Limb (tissue), 2 donors: ENCODE results near the gene COL18A1.

Source experiments
- DNase-seq, 2 donors: peaks; one replicate each; pipeline ENCODE4 v3.0.0-alpha.2; 2016; ENCODE audit errors: extremely low spot score in 2 of 2

COL18A1 gene

GRCh38 chr21:45506241-45506817, 101.4 kb downstream of the COL18A1 start:
- no peak for DNase-seq

GRCh38 chr21:45506836-45507522, 102.0 kb downstream of the COL18A1 start:
- no peak for DNase-seq

GRCh38 chr21:45507523-45507875, 102.5 kb downstream of the COL18A1 start:
- DNase-seq: no peak

- no peak for DNase-seq
Measured at GRCh38 chr21:45507888-45508508, 103.0 kb downstream of the COL18A1 start.

GRCh38 chr21:45508607-45509565, 103.9 kb downstream of the COL18A1 start:
- DNase-seq: no peak

- DNase-seq: no peak
Measured at GRCh38 chr21:45509566-45510465, 104.9 kb downstream of the COL18A1 start.

GRCh38 chr21:45510466-45510955, 105.5 kb downstream of the COL18A1 start:
- DNase-seq: no peak

- DNase-seq: no peak
Measured at GRCh38 chr21:45511007-45511406, 106.0 kb downstream of the COL18A1 start.

GRCh38 chr21:45511661-45512431, 106.9 kb downstream of the COL18A1 start:
- DNase-seq: no peak

- DNase-seq: no peak
Measured at GRCh38 chr21:45512626-45513002, 107.6 kb downstream of the COL18A1 start.

- no peak for DNase-seq
Measured at GRCh38 chr21:45513003-45513717, 108.2 kb downstream of the COL18A1 start.

GRCh38 chr21:45513741-45514310, 108.9 kb downstream of the COL18A1 start:
- no peak for DNase-seq

GRCh38 chr21:45514311-45515021, 109.5 kb downstream of the COL18A1 start:
- no peak for DNase-seq

- no peak for DNase-seq
Measured at GRCh38 chr21:45515241-45516061, 110.5 kb downstream of the COL18A1 start.

GRCh38 chr21:45516071-45516670, 111.2 kb downstream of the COL18A1 start:
- no peak for DNase-seq

- DNase-seq: no peak
Measured at GRCh38 chr21:45516671-45517151, 111.7 kb downstream of the COL18A1 start.
